Left kidney (tissue), 2 donors: ENCODE measurements around the gene NPEPL1. TPM values are rescaled to one million over a fixed set of nuclear protein-coding genes. Genes with fewer than 3 reads are reported as not detected.
"Not testable (repeated sequence)": the region's sequence is repeated elsewhere in the genome, so short reads cannot be mapped to it uniquely, and the experiment has no call there.

Experiments
- DNase-seq: peaks from one replicate; pipeline ENCODE4 v3.0.0-alpha.2; 2013
- polyA plus RNA-seq: library from polyadenylated mRNA; unstranded; fragments of 120-200 nt; gene quantifications from one replicate; pipeline ENCODE4 v1.2.1, GENCODE V29; 2013; ENCODE audit not compliant: insufficient read length

Gene NPEPL1
- polyA plus RNA-seq, 1 donor, result 41.7 TPM

- not testable (repeated sequence) for DNase-seq
These were observed 65.0 kb downstream of the NPEPL1 start for GRCh38 chr20:58757647-58758046.

- no peak for DNase-seq
These were observed 67.3 kb downstream of the NPEPL1 start for GRCh38 chr20:58759947-58760346.

GRCh38 chr20:58760856-58761255 lies 68.3 kb downstream of the NPEPL1 start:
- no peak for DNase-seq

GRCh38 chr20:58762120-58762519 lies 69.5 kb downstream of the NPEPL1 start:
- no peak for DNase-seq

GRCh38 chr20:58763076-58763475 lies 70.5 kb downstream of the NPEPL1 start:
- no peak for DNase-seq

Other genes starting within 250 kb of the NPEPL1 start
- 13.7 TPM for gene APCDD1L, start 177.4 kb upstream of the NPEPL1 start, polyA plus RNA-seq
- gene STX16, start 41.5 kb upstream of the NPEPL1 start, polyA plus RNA-seq, result 91.9 TPM
- 1.0 TPM for gene GNAS-AS1, start 158.1 kb downstream of the NPEPL1 start, polyA plus RNA-seq
- 1,874 TPM for gene GNAS, start 159.9 kb downstream of the NPEPL1 start, polyA plus RNA-seq